NCI-H345 (cell line): Measurements from ENCODE around the gene BSN.
"Not testable (repeated sequence)": the region's sequence is repeated elsewhere in the genome, so short reads cannot be mapped to it uniquely, and the experiment has no call there.

Experiments used
- DNase-seq: peaks from one replicate; lab custom pipeline; 2025; lab: John Stamatoyannopoulos, UW

BSN gene

GRCh38 chr3:49535971-49536874 is 18.1 kb upstream of the BSN start:
- no peak for DNase-seq

- DNase-seq = no peak
Measured at GRCh38 chr3:49536875-49537533, 17.3 kb upstream of the BSN start.

- DNase-seq = peak; percentile 82
Measured at GRCh38 chr3:49539659-49540560, 14.4 kb upstream of the BSN start.

GRCh38 chr3:49552087-49552486 is 2.2 kb upstream of the BSN start:
- DNase-seq = no peak

- no peak for DNase-seq
Measured at GRCh38 chr3:49553324-49553691, 969 bp upstream of the BSN start.

- no peak for DNase-seq
Measured at GRCh38 chr3:49554633-49555265, 472 bp downstream of the BSN start.

- no peak for DNase-seq
Measured at GRCh38 chr3:49556500-49557275, 2.4 kb downstream of the BSN start.

- no peak for DNase-seq
Measured at GRCh38 chr3:49563040-49563578, 8.8 kb downstream of the BSN start.

GRCh38 chr3:49563766-49564165 is 9.5 kb downstream of the BSN start:
- no peak for DNase-seq

- no peak for DNase-seq
Measured at GRCh38 chr3:49566312-49566711, 12.0 kb downstream of the BSN start.

- DNase-seq = no peak
Measured at GRCh38 chr3:49567406-49567805, 13.1 kb downstream of the BSN start.

- DNase-seq = no peak
Measured at GRCh38 chr3:49568965-49569364, 14.7 kb downstream of the BSN start.

- DNase-seq = no peak
Measured at GRCh38 chr3:49570028-49570654, 15.9 kb downstream of the BSN start.

GRCh38 chr3:49582177-49582576 is 27.9 kb downstream of the BSN start:
- DNase-seq = no peak

GRCh38 chr3:49585261-49585755 is 31.0 kb downstream of the BSN start:
- not testable (repeated sequence) for DNase-seq

- DNase-seq = no peak
Measured at GRCh38 chr3:49591615-49592014, 37.3 kb downstream of the BSN start.

GRCh38 chr3:49593041-49593440 is 38.8 kb downstream of the BSN start:
- no peak for DNase-seq

GRCh38 chr3:49600781-49601180 is 46.5 kb downstream of the BSN start:
- no peak for DNase-seq

- DNase-seq = no peak
Measured at GRCh38 chr3:49601358-49602048, 47.2 kb downstream of the BSN start.
